ENCODE data around the gene EXOSC3. TPM values are rescaled to one million over a fixed set of nuclear protein-coding genes. Genes with fewer than 3 reads are reported as not detected.

EXOSC3 gene
- total RNA-seq, 2 donors from 2014 or later = 26.5 to 38.7 TPM

- no peaks in the 10 kb centered on the region for H3K27me3 ChIP-seq (replicated peaks; ENCODE audit: insufficient read depth)
- no peak for DNase-seq (ENCODE audit: low spot score)
- no peak for TF ChIP-seq CTCF (IDR thresholded peaks at IDR 0.05)
- no peak for ATAC-seq (ENCODE audit: insufficient number of reproducible peaks, low FRiP score, low read depth)
- H3K36me3 ChIP-seq = no peaks in the 10 kb centered on the region
- no peak overlapping the region for H3K27ac ChIP-seq
- peaks cover 0 to 5% of the 10 kb centered on the region in 2 donors for H3K4me1 ChIP-seq (ENCODE audit: control insufficient read depth in 1 of 2, low read depth in 2 of 2)
- no peaks in the 10 kb centered on the region for H3K9me3 ChIP-seq
- H3K4me3 ChIP-seq = no peak overlapping the region
Observed at GRCh38 chr9:37790096-37790495, 5.2 kb upstream of the EXOSC3 start.

- no peaks in the 10 kb centered on the region for H3K9me3 ChIP-seq
- H3K4me3 ChIP-seq = no peak overlapping the region
- no peaks in the 10 kb centered on the region for H3K27me3 ChIP-seq (replicated peaks; ENCODE audit: insufficient read depth)
- no peak for ATAC-seq (ENCODE audit: insufficient number of reproducible peaks, low FRiP score, low read depth)
- no peak for TF ChIP-seq CTCF (IDR thresholded peaks at IDR 0.05)
- H3K27ac ChIP-seq = no peak overlapping the region
- no peak for DNase-seq (ENCODE audit: low spot score)
- H3K4me1 ChIP-seq (ENCODE audit: control insufficient read depth in 1 of 2, low read depth in 2 of 2) = peaks cover 4 to 15% of the 10 kb centered on the region in 2 donors
- no peaks in the 10 kb centered on the region for H3K36me3 ChIP-seq
Observed at GRCh38 chr9:37788332-37788731, 3.5 kb upstream of the EXOSC3 start.

GRCh38 chr9:37787059-37787458 is 2.2 kb upstream of the EXOSC3 start:
- no peaks in the 10 kb centered on the region for H3K27me3 ChIP-seq (replicated peaks; ENCODE audit: insufficient read depth)
- no peaks in the 10 kb centered on the region for H3K9me3 ChIP-seq
- H3K36me3 ChIP-seq = peaks cover 3% of the 10 kb centered on the region
- TF ChIP-seq CTCF (IDR thresholded peaks at IDR 0.05) = no peak
- ATAC-seq (ENCODE audit: insufficient number of reproducible peaks, low FRiP score, low read depth) (no peak), DNase-seq (ENCODE audit: low spot score) (no peak)
- no peak overlapping the region for H3K27ac ChIP-seq
- no peak overlapping the region for H3K4me3 ChIP-seq
- H3K4me1 ChIP-seq (ENCODE audit: control insufficient read depth in 1 of 2, low read depth in 2 of 2) = peaks cover 4 to 19% of the 10 kb centered on the region in 2 donors

- Histone ChIP-seq H3K27me3 (replicated peaks; ENCODE audit: insufficient read depth) (no peaks in the 10 kb centered on the region), H3K27ac (peak overlapping the region; percentile 77 to 86), H3K36me3 (peaks cover 24% of the 10 kb centered on the region), H3K4me1 (ENCODE audit: control insufficient read depth in 1 of 2, low read depth in 2 of 2) (peaks cover 4 to 19% of the 10 kb centered on the region in 2 donors), H3K9me3 (no peaks in the 10 kb centered on the region), H3K4me3 (peak overlapping the region; percentile 96)
- TF ChIP-seq CTCF (IDR thresholded peaks at IDR 0.05) = no peak
- DNase-seq (ENCODE audit: low spot score) = no peak
- no peak for ATAC-seq (ENCODE audit: insufficient number of reproducible peaks, low FRiP score, low read depth)
Observed at GRCh38 chr9:37784291-37784615, 611 bp downstream of the EXOSC3 start.

- no peak overlapping the region for H3K27ac ChIP-seq
- peaks cover 0 to 5% of the 10 kb centered on the region in 2 donors for H3K4me1 ChIP-seq (ENCODE audit: control insufficient read depth in 1 of 2, low read depth in 2 of 2)
- no peaks in the 10 kb centered on the region for H3K27me3 ChIP-seq (replicated peaks; ENCODE audit: insufficient read depth)
- ATAC-seq (ENCODE audit: insufficient number of reproducible peaks, low FRiP score, low read depth) (no peak), DNase-seq (ENCODE audit: low spot score) (no peak)
- TF ChIP-seq CTCF (IDR thresholded peaks at IDR 0.05) = no peak
- peaks cover 48% of the 10 kb centered on the region for H3K36me3 ChIP-seq
- H3K4me3 ChIP-seq = no peak overlapping the region
- H3K9me3 ChIP-seq = no peaks in the 10 kb centered on the region
Observed at GRCh38 chr9:37778534-37778933, 6.3 kb downstream of the EXOSC3 start.
